DMS53 treated with DMSO at 0.1 percent for 48 hours (cell line): Measurements from ENCODE around the gene PCP4L1.
"Not testable (repeated sequence)": the region's sequence is repeated elsewhere in the genome, so short reads cannot be mapped to it uniquely, and the experiment has no call there.

Experiments
- DNase-seq: peaks from one replicate; lab custom pipeline; 2025; ENCODE audit not compliant: unreplicated experiment; lab: John Stamatoyannopoulos, UW

The PCP4L1 gene

DNA sequence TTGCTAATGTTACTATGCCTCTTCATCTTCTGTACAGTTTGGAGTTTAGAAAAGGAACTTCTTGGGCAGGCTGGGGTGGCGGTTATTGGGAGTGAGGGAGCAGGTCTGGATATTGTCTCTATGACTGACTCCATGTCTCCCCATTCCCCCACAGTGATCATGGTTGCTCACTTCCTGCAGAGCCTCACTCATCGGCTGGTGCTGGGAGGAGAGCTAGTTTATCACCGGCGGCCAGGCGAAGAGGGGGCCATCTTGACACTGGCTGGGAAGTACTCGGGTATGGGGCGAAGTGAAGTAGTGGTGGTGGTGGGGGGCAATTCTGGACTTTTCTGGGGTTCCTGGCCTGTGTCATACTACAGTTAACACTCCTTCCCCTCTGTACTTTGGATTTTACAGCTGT lies 30.5 kb upstream of the PCP4L1 start:
- no peak for DNase-seq

DNA sequence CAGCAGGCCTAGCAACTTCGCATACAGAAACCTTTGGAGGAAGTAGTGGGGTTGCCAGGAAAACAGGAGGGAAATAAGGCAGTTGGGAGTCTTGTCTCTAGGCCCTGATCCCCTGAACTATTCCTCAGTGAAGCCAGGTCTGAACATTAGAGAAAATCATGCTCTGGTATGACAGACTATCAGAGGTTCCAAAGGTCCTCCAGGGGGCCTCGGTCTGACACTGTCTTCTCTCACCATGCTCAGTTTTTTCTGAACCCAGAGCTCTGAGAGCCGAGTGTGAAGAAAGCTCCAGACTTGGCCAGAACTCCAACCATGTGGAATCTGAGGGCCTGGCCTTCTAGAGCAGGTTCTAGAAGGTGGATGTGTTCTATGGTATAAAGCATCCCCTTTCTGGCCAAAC lies 28.6 kb upstream of the PCP4L1 start:
- DNase-seq = no peak

DNA sequence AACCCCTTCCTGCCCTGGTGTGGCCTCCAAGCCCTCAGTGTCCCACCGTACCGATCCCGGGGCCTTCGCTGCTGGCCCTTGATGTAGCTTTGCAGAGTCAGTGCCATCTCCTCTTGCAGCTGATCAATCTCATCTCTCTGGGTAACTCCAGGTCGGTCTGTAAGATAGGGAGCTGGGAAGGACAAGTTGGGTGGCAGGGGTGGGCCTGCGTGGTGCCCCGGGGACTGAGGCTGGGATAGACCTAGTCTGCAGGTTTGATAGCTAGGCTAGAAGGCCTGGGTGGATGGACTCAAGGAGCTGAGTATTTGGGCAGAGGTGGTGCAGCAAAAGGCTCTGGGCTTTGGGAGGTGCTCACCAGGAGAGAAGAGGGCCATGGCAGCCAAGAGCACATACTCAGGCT lies 27.8 kb upstream of the PCP4L1 start:
- DNase-seq = no peak

DNA sequence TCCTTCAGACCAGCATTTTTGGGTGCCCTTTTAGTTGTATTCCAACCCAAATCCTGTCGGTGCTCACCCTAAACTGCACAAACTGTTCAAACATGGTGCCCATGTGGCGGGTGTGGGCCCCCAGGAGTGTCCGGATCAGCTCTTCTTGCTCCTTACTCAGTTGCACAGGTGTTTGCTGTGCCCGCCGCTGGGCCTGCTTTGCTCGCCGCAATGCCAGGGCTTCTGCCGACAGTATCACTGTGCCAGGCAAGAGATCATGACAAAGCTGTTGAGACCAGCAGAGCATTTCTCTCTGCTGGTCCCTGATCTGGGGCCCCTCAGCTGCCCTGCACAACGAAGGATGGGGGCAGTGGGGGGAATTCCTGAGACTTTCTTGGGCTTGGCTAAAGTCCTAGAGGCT lies 25.4 kb upstream of the PCP4L1 start:
- DNase-seq = no peak

DNA sequence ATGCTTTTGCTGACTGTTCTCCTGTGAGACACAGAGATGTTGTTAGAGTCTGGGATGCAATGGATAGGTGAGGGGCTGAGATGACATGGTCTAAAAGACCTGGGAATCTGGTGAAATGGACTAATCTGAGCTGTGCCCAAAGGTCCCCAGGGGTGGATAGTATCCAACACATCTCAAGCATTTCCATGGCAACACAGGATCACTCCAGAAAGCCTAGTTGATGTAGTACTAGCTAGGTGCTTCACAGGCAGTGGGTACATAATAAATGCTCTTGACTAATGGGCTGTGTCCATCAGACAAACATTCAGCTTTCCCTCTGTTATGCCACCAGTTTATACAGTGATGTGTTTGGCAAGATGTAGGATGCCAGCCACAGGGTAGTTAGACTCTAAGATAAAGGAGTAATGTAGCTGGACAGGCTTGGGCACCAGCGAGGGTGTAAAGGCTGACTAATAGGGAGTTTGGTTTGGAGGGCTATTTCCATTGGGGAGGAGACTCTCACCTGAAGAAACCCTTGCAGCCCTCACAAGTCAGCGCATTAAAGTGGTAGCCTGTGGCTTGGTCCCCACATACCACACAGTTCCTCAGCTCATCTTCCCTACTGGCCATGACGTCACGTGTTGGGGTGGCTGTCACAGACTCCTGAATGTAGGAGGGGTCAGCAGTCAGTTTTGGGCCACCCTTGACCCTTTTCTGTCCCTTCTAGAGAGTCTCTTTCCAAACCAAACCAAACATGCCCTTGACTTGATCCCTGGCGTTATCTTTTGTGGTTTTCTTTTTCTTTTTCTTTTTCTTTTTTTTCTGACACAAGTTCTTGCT lies 22.4 kb upstream of the PCP4L1 start:
- no peak for DNase-seq

DNA sequence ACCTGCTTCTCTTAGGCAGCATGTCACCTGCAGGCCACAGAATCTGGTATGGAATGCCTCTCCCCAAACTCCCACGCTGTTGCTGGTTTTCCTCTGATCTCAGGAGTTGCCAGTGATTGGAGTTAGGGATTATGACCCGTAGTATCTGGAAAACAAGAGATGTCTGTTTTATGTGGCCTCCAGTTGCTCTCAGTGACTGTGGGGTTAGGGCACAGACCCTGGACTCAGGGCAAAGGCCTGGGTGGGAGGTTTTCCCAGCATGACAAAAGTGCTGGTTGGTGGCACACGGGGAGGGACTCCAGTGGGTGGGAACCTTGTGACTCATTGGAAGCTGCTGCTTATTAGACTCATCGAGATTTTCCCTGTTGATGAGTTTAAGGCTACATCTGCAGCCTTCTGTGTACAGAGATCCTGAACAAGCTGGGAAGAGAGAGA lies 20.5 kb upstream of the PCP4L1 start, which contains the start of gene NR1I3:
Gene NR1I3 (minus strand): TSS at position 165 of the 435 bp plus-strand sequence. CDS start 1,638 bp downstream, outside the sequence.
- no peak for DNase-seq

DNA sequence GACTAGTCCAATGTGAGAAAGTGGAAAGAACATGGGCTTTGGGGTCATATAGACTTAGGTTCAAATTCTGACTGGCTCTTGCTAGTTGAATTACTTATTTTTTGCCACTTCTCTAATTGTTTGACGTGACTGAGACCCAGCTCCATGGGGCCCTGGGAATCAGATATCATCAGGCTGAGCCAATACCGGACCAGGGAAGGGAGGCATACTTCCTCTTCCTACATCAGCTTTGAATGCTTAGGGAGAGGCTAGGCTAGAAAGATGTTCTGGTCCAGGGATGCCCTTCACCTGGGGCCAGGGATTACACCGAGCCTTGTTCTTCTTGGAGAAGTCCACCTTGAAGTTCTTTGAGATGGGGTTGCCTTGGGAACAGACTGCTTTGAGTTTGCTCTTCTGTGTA lies 16.9 kb upstream of the PCP4L1 start:
- DNase-seq = no peak

DNA sequence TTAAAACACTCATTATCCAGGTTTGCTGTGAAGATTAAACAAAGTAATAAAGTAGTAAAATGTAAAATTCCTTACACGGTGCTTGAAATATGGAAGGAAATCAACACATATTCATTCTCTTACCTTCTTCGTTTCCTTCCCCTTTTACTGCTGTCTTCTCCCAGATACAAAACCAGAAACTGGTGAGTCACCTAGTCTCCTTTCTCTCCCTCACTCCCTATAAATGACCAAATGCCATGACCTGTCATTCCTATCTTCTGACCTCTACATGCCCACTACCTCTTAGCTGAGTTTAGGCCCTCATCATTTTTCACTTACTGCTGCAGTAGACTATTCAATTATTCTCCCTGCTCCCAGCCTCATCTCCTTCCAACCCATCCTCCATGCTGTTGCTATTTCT lies 16.2 kb upstream of the PCP4L1 start:
- DNase-seq = no peak

DNA sequence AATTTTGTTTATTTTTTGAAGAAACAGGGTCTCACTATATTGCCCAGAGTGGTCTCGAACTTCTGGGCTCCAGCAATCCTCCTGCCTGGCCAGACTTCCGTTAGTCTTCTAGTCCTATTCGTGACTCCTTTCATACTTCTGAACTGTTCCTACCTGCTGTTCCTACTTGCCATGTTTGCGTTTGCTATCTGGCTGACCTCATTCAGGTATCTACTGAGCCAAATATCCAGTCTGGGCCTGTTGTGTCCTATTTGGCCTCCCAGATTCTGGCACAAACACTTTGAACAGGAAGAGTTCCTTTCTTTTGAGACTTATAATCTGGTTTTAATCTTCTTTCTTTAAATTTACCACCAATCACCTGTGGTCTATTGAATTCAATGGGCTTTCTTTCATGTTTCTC lies 13.7 kb upstream of the PCP4L1 start:
- no peak for DNase-seq

DNA sequence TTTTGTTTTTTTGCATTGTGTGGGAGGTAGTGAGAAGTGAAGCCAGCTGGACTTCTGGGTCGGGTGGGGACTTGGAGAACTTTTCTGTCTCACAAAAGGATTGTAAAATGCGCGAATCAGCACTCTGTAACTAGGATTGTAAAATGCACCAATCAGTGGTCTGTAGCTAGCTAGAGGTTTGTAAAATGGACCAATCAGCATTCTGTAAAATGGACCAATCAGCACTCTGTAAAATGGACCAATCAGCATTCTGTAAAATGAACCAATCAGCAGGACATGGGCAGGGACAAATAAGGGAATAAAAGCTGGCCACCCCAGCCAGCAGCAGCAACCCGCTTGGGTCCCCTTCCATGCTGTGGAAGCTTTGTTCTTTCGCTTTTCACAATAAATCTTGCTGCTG lies 8.4 kb upstream of the PCP4L1 start:
- DNase-seq = not testable (repeated sequence)

DNA sequence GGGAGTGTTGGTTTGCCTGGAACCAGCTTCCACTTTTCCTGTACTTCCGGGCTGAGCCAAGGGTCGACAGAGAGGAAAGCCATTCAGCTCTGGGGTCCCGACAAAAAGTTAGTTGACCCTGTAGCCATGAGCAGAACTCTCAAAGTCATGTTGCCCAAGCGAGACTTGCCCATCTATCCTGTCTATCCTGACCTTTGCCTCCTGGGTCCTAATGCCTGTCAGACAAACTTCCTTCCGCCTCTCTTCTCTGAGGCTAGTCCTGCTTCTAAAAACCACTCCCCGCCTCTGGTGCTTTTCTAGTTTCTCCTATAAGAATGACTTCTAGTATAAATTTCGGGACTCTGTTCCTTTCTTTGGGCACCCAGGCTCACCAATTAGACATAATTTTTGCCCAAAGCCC lies 7.7 kb upstream of the PCP4L1 start:
- DNase-seq = no peak

DNA sequence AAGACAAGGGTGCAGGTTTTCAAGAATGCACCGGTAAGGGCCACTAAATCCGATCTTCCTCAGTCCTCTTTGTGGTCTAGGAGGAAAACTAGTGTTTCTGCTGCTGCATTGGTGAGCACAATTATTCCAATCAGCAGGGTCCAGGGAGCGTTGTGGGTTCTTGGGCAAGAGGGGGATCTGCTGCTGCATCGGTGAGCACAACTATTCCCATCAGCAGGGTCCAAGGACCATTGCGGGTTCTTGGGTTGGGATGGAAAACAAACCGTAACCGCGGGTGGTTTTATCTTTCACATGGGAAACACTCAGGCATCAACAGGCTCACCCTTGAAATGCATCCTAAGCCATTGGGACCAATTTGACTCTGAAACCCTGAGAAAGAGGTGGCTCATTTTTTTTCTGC lies 7.0 kb upstream of the PCP4L1 start:
- DNase-seq = no peak

DNA sequence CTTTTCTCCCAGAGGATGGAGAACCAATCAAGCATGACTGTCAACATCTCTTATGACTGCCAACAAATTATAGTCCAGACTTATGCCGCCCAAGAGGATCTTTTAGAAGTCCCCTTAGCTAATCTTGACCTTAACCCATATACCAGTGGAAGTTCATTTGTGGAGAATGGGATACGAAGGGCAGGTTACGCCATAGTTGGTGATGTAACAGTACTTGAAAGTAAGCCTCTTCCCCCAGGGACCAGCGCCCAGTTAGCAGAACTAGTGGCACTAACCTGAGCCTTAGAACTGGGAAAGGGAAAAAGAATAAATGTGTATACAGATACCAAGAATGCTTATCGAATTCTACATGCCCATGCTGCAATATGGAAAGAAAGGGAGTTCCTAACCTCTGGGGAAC lies 3.2 kb upstream of the PCP4L1 start:
- not testable (repeated sequence) for DNase-seq

DNA sequence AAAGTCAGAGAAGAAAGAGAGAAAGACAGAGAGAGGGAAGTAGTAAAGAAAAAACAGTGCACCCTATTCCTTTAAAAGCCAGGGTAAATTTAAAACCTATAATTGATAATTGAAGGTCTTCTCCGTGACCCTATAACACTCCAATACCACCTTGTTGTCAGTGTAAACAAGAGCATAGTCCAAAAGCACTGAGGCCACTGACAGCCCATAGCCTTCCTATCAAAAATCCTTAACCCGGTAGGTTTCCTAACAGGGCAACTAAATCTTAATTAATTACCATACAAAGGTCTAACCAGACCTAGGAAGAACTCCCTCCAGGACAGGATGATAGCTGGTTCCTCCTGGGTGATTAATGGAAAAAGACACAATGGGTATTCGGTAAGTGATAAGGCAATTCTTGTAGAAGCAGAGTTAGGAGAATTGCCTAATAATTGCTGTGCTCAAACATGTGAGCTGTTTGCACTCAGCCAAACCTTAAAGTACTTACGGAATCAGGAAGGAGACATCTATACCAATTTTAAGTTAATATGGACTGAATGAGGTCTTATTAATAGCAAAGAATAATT lies 2.5 kb upstream of the PCP4L1 start:
- DNase-seq = not testable (repeated sequence)

DNA sequence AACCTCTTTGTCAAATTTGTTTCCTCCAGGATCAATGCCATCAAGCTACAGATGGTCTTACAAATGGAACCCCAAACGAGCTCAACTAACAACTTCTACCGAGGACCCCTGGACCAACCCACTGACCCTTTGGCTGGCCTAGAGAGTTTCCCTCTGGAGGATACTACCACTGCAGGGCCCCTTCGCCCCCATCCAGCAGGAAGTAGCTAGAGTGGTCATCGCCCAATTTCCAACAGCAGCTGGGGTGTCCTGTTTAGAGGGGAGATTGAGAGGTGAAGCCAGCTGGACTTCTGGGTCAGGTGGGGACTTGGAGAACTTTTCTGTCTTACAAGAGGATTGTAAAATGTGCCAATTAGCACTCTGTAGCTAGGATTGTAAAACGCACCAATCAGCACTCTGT lies 1.4 kb upstream of the PCP4L1 start:
- DNase-seq = not testable (repeated sequence)

DNA sequence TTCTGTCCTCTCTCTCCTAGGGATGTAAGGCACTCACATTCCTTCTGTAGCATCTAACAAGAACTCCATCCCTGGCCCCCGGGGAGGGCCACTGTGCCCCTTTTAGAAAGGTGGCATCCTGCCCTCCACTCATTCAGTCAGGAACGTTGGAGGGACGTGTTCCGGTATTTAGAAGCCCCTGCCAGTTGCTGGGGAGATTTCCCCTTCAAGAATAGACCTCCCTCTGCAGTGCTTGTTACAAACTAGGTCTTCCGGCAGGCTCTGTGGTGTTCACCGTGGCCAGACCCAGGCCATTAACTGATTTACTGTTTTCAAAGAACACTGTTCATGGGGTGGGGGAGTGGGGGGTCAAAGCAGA lies 779 bp downstream of the PCP4L1 start:
- no peak for DNase-seq

DNA sequence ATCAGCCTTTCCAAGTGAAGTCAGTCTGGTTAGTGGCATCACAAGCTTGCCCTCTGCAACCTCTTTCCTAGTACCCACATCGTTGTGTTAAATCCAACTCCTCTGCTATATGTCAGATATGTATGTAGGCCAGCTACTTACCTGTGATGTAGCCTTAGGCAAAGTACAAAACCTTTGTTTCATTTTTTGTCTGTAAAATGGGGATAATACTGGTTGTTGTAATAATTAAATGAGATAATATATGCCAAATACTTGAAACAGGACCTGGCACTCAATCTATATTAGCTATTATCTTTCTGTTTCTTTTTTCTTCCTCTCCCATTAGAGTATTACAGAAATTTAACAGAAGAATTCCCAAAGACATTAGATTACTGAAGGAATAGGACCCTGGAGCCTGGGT lies 1.2 kb downstream of the PCP4L1 start:
- no peak for DNase-seq

DNA sequence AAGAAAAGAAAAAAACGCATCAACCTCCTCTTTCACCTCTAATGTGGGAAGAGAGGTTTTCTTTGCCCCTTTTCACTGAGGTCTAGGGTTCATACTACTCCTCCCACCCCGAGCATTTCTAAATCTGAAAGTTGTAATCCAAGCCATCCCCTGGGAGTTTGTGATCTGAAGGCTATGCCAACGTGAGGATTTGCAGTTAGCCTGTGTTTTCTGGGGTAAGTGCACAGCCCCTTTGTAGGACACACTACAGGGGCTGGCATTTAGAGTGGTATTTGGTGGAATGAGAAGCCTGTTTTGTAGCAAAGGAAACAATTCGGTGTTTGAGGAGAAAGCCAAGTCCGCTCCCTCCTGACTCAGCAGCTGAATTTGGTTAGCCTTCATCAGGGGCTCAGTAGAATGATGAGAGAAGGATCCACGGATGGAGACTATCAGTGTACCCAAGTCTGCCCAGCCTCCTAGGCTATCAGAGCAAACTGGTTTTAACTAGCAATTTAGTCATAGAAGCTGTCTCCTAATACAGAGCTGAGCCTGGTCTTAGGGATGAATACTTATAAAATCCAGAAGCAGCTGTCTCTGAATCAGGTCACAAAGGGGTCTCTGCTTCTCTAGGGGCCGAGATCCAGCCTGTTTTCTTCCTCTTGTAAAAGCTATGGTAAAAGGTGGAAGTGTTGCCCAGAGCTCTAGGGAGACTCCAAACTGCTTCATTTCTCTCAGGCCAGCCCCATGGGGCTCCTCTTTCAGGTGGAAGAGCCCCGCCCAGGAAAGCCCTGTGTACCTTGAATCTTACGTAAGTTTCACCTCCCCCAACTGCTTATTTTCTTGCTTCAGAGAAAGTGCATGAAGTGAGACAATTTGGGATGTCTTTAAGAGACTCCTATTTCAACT lies 2.1 kb downstream of the PCP4L1 start:
- DNase-seq = no peak

DNA sequence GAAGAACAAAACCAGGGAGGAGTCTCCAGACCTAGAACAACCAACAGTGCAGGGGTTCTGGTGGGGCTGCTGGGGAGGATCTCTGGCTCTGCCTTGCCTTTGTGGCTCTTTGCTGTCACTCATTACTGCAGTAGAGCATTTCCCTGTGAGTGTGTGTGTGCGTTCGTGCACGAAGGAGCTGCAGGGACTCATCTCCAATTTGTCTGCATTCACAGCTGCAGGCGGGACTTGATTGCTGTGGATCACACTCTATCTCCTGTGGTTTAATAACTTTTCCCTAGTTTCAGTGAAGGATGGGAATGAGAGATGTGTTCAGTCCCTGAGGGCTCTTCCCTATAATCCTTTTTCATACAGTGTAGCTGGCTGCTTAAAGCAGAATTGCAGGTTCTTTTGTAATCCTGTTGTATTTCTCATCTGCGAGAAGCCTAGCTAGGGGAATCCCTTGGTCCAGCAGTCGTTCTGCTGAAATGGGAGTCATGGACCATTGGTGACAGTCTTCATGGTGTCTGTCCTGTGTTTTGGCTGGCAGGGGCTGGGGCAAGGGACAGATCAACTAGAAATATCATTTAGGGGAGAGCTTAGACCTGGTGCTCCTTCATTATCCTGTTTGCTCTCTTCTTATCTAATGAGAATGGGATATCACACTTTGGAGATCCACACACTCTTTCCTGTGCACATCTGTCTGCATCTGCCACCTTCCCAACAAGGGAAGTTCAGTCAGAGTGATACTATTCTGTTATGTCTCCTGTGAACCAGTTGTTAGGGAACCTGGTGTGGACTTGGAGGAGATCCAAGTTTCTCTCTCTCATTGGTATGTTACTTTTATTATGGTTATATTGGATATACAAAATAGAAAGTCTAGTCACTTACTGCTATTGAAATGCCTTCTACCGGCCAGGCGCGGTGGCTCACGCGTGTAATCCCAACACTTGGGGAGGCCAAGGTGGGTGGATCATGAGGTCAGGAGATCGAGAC lies 3.0 kb downstream of the PCP4L1 start:
- DNase-seq = no peak

DNA sequence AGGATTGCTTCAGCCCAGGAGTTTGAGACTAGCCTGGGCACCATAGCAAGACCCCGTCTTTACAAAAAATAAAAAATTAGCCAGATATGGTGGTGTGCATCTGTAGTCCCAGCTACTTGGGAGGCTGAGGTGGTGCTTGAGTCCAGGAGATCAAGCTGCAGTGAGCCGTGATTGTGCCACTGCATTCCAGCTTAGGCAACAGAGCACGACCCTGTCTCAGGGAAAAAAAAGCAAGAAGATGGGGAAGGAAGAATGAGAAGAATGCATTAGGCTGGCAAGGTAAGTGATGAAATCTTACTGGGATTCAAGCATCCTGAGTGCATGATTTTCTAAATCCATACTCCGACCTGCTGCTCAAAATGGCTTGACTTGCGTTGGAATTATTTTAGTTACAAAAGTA lies 6.8 kb downstream of the PCP4L1 start:
- DNase-seq = no peak

DNA sequence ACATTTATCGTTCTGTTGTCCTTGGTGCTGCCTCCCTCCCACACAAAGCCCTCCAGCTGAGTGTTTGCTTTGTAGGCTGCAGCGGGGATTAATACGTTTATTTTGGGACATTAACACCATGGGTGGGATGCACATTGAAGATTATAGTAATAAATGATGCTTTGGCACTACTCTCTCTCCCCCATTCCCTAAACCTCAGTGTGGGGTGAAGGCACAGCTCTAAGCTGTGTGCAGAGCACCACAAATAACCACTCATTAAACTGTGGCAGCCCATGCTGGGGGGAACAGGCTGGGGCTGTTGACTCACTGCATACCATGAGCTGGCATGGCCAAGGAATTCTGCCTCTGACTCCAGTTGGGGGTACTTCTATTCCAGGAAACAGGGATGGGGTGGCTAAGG lies 7.7 kb downstream of the PCP4L1 start:
- DNase-seq = no peak
